WTC11 (cell line): ENCODE data around the gene CELA3A. TPM values are rescaled to one million over a fixed set of nuclear protein-coding genes. Genes with fewer than 3 reads are reported as not detected.

Experiments
- ATAC-seq: fragments of 200-7000 bp; cut with Tn5 transposase; 2 replicates; pipeline ENCODE4 v1.10.0; 2021; ENCODE audit warnings: mild to moderate bottlenecking, moderate library complexity
- CTCF ChIA-PET: fragments of 300-600 bp; sonication (Branson Sonifier 250); formaldehyde crosslinking; loops from one replicate; lab custom pipeline; 2021; ENCODE audit warnings: antibody characterized with exemption; lab: Charles Lee
- POLR2A ChIA-PET: fragments of 350-600 bp; sonication (Branson Sonifier 250); formaldehyde crosslinking; loops from one replicate; lab custom pipeline; 2021; ENCODE audit warnings: antibody characterized with exemption; lab: Charles Lee
- DNase-seq: peaks from one replicate; pipeline ENCODE4 v3.0.0; 2021; ENCODE audit warnings: low spot score
- H3K27ac Mint-ChIP-seq: 2 replicates; pipeline ENCODE4 v1.8.0; 2021; ENCODE audit warnings: mixed read lengths
- H3K27me3 Mint-ChIP-seq: 2 replicates; pipeline ENCODE4 v1.8.0; 2021; ENCODE audit warnings: low read depth, mild to moderate bottlenecking, moderate library complexity, mixed read lengths
- H3K36me3 Mint-ChIP-seq: 2 replicates; pipeline ENCODE4 v1.8.0; 2021; ENCODE audit warnings: mixed read lengths
- H3K4me1 Mint-ChIP-seq: 2 replicates; pipeline ENCODE4 v1.8.0; 2022; ENCODE audit warnings: mixed read lengths
- H3K4me3 Mint-ChIP-seq: 2 replicates; pipeline ENCODE4 v1.8.0; 2021; ENCODE audit warnings: mild to moderate bottlenecking, moderate library complexity, mixed read lengths
- H3K9me3 Mint-ChIP-seq: 2 replicates; pipeline ENCODE4 v1.8.0; 2021; ENCODE audit warnings: mixed read lengths
- ATF1 ChIP-seq: sonication (generic); formaldehyde crosslinking; IDR thresholded peaks from 2 replicates; pipeline ENCODE4 v1.8.1; 2023; ENCODE audit warnings: mild to moderate bottlenecking, moderate library complexity, missing genetic modification reagents
- ATF3 ChIP-seq: sonication (generic); formaldehyde crosslinking; conservative IDR thresholded peaks from 2 replicates; pipeline ENCODE4 v1.8.1; 2022; ENCODE audit warnings: mild to moderate bottlenecking, missing genetic modification reagents
- CREM ChIP-seq: sonication (generic); formaldehyde crosslinking; IDR thresholded peaks from 2 replicates; pipeline ENCODE4 v1.8.1; 2022; ENCODE audit warnings: mild to moderate bottlenecking, missing genetic modification reagents, moderate library complexity
- ELF4 ChIP-seq: sonication (generic); formaldehyde crosslinking; IDR thresholded peaks from 2 replicates; pipeline ENCODE4 v1.8.1; 2022; ENCODE audit warnings: low read depth, mild to moderate bottlenecking, moderate library complexity, missing genetic modification reagents
- JAZF1 ChIP-seq: fragments of 250-450 bp; sonication (Bioruptor Pico); IDR thresholded peaks from 2 replicates; pipeline ENCODE4 v1.9.0; 2021; ENCODE audit warnings: moderate library complexity, mild to moderate bottlenecking, inconsistent platforms
- NFE2L1 ChIP-seq: sonication (generic); formaldehyde crosslinking; IDR thresholded peaks from 2 replicates; pipeline ENCODE4 v1.8.1; 2023; ENCODE audit warnings: missing genetic modification reagents
- NR3C1 ChIP-seq: sonication (generic); formaldehyde crosslinking; conservative IDR thresholded peaks from 2 replicates; pipeline ENCODE4 v1.8.1; 2023; ENCODE audit warnings: low read depth, mild to moderate bottlenecking, missing genetic modification reagents
- total RNA-seq: library from RNA; stranded (reverse); gene quantifications from 3 replicates; pipeline ENCODE4 v1.2.3, GENCODE V29; 2021
- TF ChIP-seq, protein P1 (sequence below): fragments of 250-450 bp; sonication (Bioruptor Pico); IDR thresholded peaks from 2 replicates; pipeline ENCODE4 v1.9.0; 2021; ENCODE audit warnings: mild to moderate bottlenecking
- TF ChIP-seq, protein P2 (sequence below): sonication (generic); formaldehyde crosslinking; IDR thresholded peaks from 2 replicates; pipeline ENCODE4 v1.8.1; 2022; ENCODE audit warnings: missing genetic modification reagents, borderline replicate concordance
- TF ChIP-seq, protein P3 (sequence below): sonication (generic); formaldehyde crosslinking; IDR thresholded peaks from 2 replicates; pipeline ENCODE4 v1.8.0; 2022; ENCODE audit warnings: missing genetic modification reagents

Gene CELA3A
- total RNA-seq, 1 experiment from 2014 or later: 8.0 TPM

DNA sequence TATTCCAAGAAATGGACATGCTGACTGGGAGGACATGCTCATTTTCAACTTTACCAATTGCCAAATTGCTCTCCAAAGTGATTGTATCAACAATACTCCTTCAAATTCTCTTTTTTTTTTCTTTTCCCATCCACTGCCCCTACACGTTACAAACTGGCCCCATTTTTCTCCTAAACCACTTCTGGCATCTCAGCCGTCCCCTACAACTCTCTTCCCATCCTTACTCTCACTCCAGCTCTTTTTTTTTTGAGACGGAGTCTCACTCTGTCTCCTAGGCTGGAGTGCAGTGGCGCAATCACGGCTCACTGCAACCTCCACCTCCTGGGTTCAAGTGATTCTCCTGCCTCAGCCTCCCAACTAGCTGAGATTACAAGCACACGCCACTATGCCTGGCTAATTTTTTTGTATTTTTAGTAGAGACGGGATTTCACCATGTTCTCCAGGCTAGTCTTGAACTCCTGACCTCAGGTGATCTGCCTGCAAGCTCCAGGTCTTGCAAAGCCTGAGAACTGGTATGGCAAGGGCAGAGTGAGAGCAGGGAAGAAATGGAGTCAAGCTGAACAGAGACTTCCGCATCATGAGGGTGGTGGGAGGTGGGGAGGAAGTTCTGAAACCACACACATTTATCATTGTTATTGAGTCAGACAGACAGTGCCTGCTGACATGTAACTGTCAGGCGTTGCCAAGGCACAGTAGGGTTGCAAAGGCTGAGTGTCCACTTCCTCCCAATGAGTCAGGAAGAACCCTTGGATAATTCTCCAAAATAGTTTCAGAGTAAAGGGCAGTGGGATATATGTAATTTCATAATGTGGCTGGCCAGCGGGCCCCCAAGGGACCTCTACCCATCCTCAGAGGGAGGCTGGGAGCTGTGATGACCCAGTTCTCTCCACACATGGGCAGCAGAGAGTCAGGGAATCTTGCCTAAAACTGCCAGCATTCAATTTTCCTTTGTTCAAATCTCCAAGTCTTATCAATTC lies 17.4 kb downstream of the CELA3A start (continued):
- TF ChIP-seq, protein P1, sequence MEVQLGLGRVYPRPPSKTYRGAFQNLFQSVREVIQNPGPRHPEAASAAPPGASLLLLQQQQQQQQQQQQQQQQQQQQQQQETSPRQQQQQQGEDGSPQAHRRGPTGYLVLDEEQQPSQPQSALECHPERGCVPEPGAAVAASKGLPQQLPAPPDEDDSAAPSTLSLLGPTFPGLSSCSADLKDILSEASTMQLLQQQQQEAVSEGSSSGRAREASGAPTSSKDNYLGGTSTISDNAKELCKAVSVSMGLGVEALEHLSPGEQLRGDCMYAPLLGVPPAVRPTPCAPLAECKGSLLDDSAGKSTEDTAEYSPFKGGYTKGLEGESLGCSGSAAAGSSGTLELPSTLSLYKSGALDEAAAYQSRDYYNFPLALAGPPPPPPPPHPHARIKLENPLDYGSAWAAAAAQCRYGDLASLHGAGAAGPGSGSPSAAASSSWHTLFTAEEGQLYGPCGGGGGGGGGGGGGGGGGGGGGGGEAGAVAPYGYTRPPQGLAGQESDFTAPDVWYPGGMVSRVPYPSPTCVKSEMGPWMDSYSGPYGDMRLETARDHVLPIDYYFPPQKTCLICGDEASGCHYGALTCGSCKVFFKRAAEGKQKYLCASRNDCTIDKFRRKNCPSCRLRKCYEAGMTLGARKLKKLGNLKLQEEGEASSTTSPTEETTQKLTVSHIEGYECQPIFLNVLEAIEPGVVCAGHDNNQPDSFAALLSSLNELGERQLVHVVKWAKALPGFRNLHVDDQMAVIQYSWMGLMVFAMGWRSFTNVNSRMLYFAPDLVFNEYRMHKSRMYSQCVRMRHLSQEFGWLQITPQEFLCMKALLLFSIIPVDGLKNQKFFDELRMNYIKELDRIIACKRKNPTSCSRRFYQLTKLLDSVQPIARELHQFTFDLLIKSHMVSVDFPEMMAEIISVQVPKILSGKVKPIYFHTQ (CRISPR knock-in tag): no peak

- POLR2A ChIA-PET: no interaction called here
- no peak for TF ChIP-seq ATF3
- no peak for TF ChIP-seq NR3C1 (CRISPR knock-in tag)
- CTCF ChIA-PET: interaction anchor here (0.5 to 0.7 kb wide), 2 partner anchors 256 to 413 kb away, joined by 3 read pairs; no protein-coding TSS in a partner anchor
These were observed 19.6 kb downstream of the CELA3A start for GRCh38 chr1:22021061-22021460.

DNA sequence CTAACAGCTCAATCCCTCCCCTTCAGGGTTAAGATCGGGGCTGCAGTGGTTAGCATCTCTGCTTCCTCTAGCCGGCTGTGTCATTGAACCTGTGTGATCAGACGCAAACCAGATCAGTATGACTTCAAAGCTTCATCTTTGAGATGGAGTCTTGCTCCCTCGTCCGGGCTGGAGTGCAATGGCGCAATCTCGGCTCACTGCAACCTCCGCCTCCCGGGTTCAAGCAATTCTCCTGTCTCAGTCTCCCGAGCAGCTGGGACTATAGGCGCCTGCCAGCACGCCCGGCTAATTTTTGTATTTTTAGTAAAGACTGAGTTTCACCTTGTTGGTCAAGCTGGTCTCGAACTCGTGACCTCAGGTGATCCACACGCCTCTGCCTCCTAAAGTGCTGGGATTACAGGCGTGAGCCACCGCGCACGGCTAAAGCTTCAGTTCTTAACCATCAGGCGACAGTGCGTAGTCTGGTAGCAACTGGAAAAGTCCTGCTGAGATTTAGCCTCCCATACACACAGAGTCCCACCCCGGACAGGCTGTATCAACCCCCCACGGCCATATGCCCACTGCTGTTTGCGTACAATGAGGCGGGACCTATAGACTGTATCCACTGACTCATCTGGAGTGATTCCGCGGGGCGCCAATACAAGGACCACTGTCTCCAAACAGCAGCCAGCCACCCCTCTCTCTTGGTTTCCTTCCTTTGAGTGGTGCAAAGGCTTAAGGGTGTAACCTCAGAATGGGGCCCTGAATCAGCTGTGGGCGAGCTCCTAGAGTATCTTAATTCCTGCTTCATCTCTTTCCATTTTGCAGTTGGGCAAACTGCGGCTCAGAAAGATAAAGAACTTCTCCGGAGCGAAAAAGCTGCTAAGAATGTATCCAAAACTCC lies 23.3 kb downstream of the CELA3A start:
- ChIA-PET POLR2A (interaction anchor here (0.6 to 2.1 kb wide), 4 partner anchors 13 to 397 kb away, joined by 3 to 12 read pairs (median 4); partner anchors contain the start of genes CDC42 and RAP1GAP), CTCF (interaction anchor here (0.7 to 2.6 kb wide), 10 partner anchors 13 to 654 kb away, joined by 3 to 13 read pairs (median 4); partner anchors contain the start of gene CDC42)
- no peaks in the 10 kb centered on the region for H3K27me3 Mint-ChIP-seq
- H3K4me3 Mint-ChIP-seq: peak overlapping the region; percentile 89
- no peaks in the 10 kb centered on the region for H3K36me3 Mint-ChIP-seq
- ATAC-seq: peak; percentile 62
- H3K9me3 Mint-ChIP-seq: no peaks in the 10 kb centered on the region
- peak overlapping the region; percentile 92 for H3K27ac Mint-ChIP-seq
- H3K4me1 Mint-ChIP-seq: peaks cover 24% of the 10 kb centered on the region
- TF ChIP-seq, protein P2, sequence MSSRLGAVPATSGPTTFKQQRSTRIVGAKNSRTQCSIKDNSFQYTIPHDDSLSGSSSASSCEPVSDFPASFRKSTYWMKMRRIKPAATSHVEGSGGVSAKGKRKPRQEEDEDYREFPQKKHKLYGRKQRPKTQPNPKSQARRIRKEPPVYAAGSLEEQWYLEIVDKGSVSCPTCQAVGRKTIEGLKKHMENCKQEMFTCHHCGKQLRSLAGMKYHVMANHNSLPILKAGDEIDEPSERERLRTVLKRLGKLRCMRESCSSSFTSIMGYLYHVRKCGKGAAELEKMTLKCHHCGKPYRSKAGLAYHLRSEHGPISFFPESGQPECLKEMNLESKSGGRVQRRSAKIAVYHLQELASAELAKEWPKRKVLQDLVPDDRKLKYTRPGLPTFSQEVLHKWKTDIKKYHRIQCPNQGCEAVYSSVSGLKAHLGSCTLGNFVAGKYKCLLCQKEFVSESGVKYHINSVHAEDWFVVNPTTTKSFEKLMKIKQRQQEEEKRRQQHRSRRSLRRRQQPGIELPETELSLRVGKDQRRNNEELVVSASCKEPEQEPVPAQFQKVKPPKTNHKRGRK (CRISPR knock-in tag): no peak
- TF ChIP-seq ELF4 (0 out of 2 replicates have a peak, but pooled peaks have one; percentile 52), CREM (CRISPR knock-in tag) (peak; percentile 25; the same call in 1 of the 2 replicates)
- DNase-seq: peak; percentile 50

More at GRCh38 chr1:22021061-22021460, 19.6 kb downstream of the CELA3A start:
- no peak overlapping the region for H3K27ac Mint-ChIP-seq
- no peaks in the 10 kb centered on the region for H3K27me3 Mint-ChIP-seq
- no peaks in the 10 kb centered on the region for H3K36me3 Mint-ChIP-seq
- H3K9me3 Mint-ChIP-seq: no peaks in the 10 kb centered on the region
- H3K4me3 Mint-ChIP-seq: no peak overlapping the region
- ATAC-seq: no peak
- DNase-seq: no peak
- H3K4me1 Mint-ChIP-seq: peaks cover 18% of the 10 kb centered on the region

GRCh38 chr1:22025368-22026155 lies 24.1 kb downstream of the CELA3A start:
- ChIA-PET POLR2A (interaction anchor here (0.6 to 2.1 kb wide), 4 partner anchors 12 to 398 kb away, joined by 3 to 12 read pairs (median 4); partner anchors contain the start of genes CDC42 and RAP1GAP), CTCF (interaction anchor here (0.7 to 1.9 kb wide), 5 partner anchors 12 to 655 kb away, joined by 3 to 8 read pairs (median 4); partner anchors contain the start of gene CDC42)
- no peaks in the 10 kb centered on the region for H3K36me3 Mint-ChIP-seq
- no peaks in the 10 kb centered on the region for H3K9me3 Mint-ChIP-seq
- H3K4me1 Mint-ChIP-seq: peaks cover 24% of the 10 kb centered on the region
- H3K27me3 Mint-ChIP-seq: no peaks in the 10 kb centered on the region
- ATAC-seq: peak; percentile 92
- DNase-seq: peak; percentile 84
- peak overlapping the region; percentile 92 for H3K27ac Mint-ChIP-seq
- peak overlapping the region; percentile 89 for H3K4me3 Mint-ChIP-seq
- TF ChIP-seq, protein P1 (CRISPR knock-in tag): no peak
- TF ChIP-seq, protein P3, sequence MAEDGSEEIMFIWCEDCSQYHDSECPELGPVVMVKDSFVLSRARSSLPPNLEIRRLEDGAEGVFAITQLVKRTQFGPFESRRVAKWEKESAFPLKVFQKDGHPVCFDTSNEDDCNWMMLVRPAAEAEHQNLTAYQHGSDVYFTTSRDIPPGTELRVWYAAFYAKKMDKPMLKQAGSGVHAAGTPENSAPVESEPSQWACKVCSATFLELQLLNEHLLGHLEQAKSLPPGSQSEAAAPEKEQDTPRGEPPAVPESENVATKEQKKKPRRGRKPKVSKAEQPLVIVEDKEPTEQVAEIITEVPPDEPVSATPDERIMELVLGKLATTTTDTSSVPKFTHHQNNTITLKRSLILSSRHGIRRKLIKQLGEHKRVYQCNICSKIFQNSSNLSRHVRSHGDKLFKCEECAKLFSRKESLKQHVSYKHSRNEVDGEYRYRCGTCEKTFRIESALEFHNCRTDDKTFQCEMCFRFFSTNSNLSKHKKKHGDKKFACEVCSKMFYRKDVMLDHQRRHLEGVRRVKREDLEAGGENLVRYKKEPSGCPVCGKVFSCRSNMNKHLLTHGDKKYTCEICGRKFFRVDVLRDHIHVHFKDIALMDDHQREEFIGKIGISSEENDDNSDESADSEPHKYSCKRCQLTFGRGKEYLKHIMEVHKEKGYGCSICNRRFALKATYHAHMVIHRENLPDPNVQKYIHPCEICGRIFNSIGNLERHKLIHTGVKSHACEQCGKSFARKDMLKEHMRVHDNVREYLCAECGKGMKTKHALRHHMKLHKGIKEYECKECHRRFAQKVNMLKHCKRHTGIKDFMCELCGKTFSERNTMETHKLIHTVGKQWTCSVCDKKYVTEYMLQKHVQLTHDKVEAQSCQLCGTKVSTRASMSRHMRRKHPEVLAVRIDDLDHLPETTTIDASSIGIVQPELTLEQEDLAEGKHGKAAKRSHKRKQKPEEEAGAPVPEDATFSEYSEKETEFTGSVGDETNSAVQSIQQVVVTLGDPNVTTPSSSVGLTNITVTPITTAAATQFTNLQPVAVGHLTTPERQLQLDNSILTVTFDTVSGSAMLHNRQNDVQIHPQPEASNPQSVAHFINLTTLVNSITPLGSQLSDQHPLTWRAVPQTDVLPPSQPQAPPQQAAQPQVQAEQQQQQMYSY: no peak
- TF ChIP-seq JAZF1 (CRISPR knock-in tag) (no peak), ATF1 (no peak), NFE2L1 (CRISPR knock-in tag) (peak; percentile 78), ATF3 (no peak)
